ENCODE results near the gene ZNF70.

GRCh38 chr22:23743303-23743705, 7.6 kb downstream of the ZNF70 start:
- TF ChIP-seq, protein P1, sequence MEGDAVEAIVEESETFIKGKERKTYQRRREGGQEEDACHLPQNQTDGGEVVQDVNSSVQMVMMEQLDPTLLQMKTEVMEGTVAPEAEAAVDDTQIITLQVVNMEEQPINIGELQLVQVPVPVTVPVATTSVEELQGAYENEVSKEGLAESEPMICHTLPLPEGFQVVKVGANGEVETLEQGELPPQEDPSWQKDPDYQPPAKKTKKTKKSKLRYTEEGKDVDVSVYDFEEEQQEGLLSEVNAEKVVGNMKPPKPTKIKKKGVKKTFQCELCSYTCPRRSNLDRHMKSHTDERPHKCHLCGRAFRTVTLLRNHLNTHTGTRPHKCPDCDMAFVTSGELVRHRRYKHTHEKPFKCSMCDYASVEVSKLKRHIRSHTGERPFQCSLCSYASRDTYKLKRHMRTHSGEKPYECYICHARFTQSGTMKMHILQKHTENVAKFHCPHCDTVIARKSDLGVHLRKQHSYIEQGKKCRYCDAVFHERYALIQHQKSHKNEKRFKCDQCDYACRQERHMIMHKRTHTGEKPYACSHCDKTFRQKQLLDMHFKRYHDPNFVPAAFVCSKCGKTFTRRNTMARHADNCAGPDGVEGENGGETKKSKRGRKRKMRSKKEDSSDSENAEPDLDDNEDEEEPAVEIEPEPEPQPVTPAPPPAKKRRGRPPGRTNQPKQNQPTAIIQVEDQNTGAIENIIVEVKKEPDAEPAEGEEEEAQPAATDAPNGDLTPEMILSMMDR (IDR thresholded peaks at IDR 0.05) = no peak
- TF ChIP-seq ZFX (IDR thresholded peaks at IDR 0.05; ENCODE audit: borderline replicate concordance) = no peak

All from 22Rv1 (cell line).